ENCODE measurements around the gene SEMA5B. TPM values are rescaled to one million over a fixed set of nuclear protein-coding genes. Genes with fewer than 3 reads are reported as not detected.

SEMA5B gene
- total RNA-seq, 1 experiment from 2014 or later, result 9.4 TPM

GRCh38 chr3:123028233-123028828, 768 bp upstream of the SEMA5B start:
- peak overlapping the region; percentile 43; the same call in 1 of the 2 replicates for H3K14ac ChIP-seq (ENCODE audit: insufficient read depth, low read length)
- H3K56ac ChIP-seq (ENCODE audit: insufficient read length, low read depth, low read length), result no peak overlapping the region
- peak; percentile 60 for DNase-seq
- H4K91ac ChIP-seq (ENCODE audit: insufficient read length, low read depth, low read length), result no peak overlapping the region
- peak overlapping the region; percentile 49 for H3K9ac ChIP-seq (ENCODE audit: extremely low read depth, insufficient read length, low read length)
- H3K18ac ChIP-seq (ENCODE audit: insufficient read length, low read depth, low read length), result peak overlapping the region; percentile 23
- peaks cover 23% of the 10 kb centered on the region for H3K23me2 ChIP-seq (ENCODE audit: insufficient read length, low read depth, low read length, poor library complexity, severe bottlenecking)
- no peak overlapping the region for H2BK120ac ChIP-seq (ENCODE audit: low read depth, low read length, poor library complexity, severe bottlenecking)
- Mint-ChIP-seq H3K9me3 (no peaks in the 10 kb centered on the region; a peak in 1 of 5 replicates), H3K27ac (peak overlapping the region in 2 of 3 experiments; percentile 4 to 25; a peak in 3 of 7 replicates), H3K4me3 (peak overlapping the region; percentile 84 to 86), H3K4me1 (peaks cover 28 to 35% of the 10 kb centered on the region in 2 experiments), H3K27me3 (ENCODE audit: low read depth) (peaks cover 37% of the 10 kb centered on the region), H3K36me3 (ENCODE audit: insufficient read depth in 1 of 3, low read depth in 3 of 3) (peaks cover 0 to 6% (median 0%) of the 10 kb centered on the region in 3 experiments; a peak in 3 of 7 replicates)
- H3K4ac ChIP-seq (ENCODE audit: low read depth, low read length), result no peak overlapping the region
- peak; percentile 66 for TF ChIP-seq CTCF (conservative IDR thresholded peaks at IDR 0.05)
- H3K4me1 ChIP-seq (ENCODE audit: insufficient read depth, low read length), result peaks cover 5% of the 10 kb centered on the region; the same call in 1 of the 2 replicates
- no peak overlapping the region for H2BK20ac ChIP-seq (ENCODE audit: low read depth, low read length, poor library complexity, severe bottlenecking)
- H3K9me3 ChIP-seq (ENCODE audit: control insufficient read depth, low read depth, low read length), result no peaks in the 10 kb centered on the region
- no peak overlapping the region for H2BK12ac ChIP-seq (ENCODE audit: insufficient read length, low read depth, low read length)
- H2AFZ ChIP-seq (ENCODE audit: low read length), result peak overlapping the region; percentile 53
- no peak overlapping the region for H3T11ph ChIP-seq (ENCODE audit: low read length)
- H3K79me1 ChIP-seq (ENCODE audit: insufficient read depth, low read depth, low read length, poor library complexity, severe bottlenecking), result no peaks in the 10 kb centered on the region
- WGBS (ENCODE audit: extremely low coverage, insufficient read length, low lambda C conversion rate), result no CpG with 5 or more reads among the region's 21 CpGs
- H2BK5ac ChIP-seq (ENCODE audit: insufficient read length, low read length), result no peak overlapping the region
- H3K23ac ChIP-seq (ENCODE audit: insufficient read length, low read depth, low read length), result no peak overlapping the region
- H3K79me2 ChIP-seq (ENCODE audit: insufficient read depth, low read length), result no peaks in the 10 kb centered on the region
- H3K4me2 ChIP-seq (ENCODE audit: insufficient read depth, insufficient read length, low read length), result peak overlapping the region; percentile 97
- no peak overlapping the region for H4K5ac ChIP-seq (ENCODE audit: insufficient read length, low read depth, low read length)
- no peaks in the 10 kb centered on the region for H4K20me1 ChIP-seq (ENCODE audit: control insufficient read depth, insufficient read depth, insufficient read length)
- no peak overlapping the region for H4K8ac ChIP-seq (replicated peaks; ENCODE audit: insufficient read length, low read depth, low read length)
- peaks cover 11% of the 10 kb centered on the region for H3K27me3 ChIP-seq (ENCODE audit: insufficient read depth, low read length)
- no peak overlapping the region; the same call in 1 of the 2 replicates for H2BK15ac ChIP-seq (ENCODE audit: low read depth, low read length)
- H2AK5ac ChIP-seq (ENCODE audit: insufficient read length, low read length), result no peak overlapping the region
- H3K27ac ChIP-seq (ENCODE audit: insufficient read length, low read depth, low read length), result no peak overlapping the region

Data from H9 (cell line).